RPMI7951 (cell line): ENCODE results near the gene RNF115. TPM values are rescaled to one million over a fixed set of nuclear protein-coding genes. Genes with fewer than 3 reads are reported as not detected.
"Not testable (repeated sequence)": the region's sequence is repeated elsewhere in the genome, so short reads cannot be mapped to it uniquely, and the experiment has no call there.

Experiments used
- DNase-seq: peaks from one replicate; pipeline ENCODE4 v3.0.0-alpha.2; 2012; ENCODE audit warnings: low read depth
- total RNA-seq: library from RNA; depleted of rRNA; stranded (reverse); fragments of >200 nt; shearing (Covaris generic); gene quantifications from 2 replicates; pipeline ENCODE4 v1.2.3, GENCODE V29; 2014

The RNF115 gene
- total RNA-seq, 1 experiment from 2014 or later, result 10.2 TPM

DNA sequence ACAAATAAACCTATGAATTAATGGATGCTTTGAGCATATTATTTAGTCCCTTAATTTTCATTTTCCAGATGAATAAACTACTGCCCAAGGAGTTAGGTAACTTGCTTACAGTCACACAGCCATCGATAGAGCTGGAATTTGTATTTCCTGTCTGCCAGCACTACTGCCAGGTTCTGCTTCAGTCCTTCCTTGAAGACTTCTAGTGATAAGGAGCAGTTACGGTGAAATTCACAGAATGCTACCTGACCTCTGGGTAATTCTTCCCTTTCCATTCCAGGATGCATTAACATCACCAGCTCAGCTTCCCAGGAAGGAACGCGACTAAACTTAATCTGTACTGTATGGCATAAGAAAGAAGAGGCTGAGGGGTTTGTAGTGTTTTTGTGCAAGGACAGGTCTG is 93.4 kb downstream of the RNF115 start:
- DNase-seq, result no peak

DNA sequence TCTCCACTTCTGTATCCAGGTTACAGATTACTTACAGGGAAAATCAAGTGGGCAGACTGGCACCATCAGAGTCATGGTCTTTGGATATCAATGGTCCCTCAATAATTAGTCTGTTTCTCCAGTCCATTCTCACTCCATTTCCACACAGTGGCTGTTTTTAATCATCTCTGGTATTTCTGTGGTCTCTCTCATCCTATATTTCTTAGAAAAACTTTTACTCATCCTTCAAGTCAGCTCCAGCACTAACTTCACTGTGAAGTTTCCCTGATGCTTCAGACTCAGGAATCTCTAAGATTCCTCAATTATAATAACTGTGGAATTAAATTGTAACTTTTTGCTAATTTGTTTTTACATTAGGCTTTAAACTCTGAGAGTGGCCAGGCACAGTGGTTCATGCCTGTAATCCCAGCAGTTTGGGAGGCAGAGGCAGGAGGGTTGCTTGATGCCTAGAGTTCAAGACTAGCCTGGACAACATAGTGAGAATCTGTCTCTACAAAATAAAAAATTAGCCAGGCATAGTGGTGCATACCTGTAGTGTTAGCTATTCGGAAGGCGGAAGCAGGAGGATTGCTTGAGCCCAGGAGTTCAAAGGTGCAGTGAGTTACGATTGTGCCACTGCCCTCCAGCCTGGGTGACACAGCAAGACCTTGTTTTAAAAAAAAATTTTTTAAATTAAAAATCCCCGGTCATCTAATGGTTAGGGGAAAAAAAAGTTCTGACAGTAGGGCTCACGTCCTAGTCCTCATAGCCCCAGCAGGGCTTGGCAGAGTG is 94.0 kb downstream of the RNF115 start:
- no peak for DNase-seq

DNA sequence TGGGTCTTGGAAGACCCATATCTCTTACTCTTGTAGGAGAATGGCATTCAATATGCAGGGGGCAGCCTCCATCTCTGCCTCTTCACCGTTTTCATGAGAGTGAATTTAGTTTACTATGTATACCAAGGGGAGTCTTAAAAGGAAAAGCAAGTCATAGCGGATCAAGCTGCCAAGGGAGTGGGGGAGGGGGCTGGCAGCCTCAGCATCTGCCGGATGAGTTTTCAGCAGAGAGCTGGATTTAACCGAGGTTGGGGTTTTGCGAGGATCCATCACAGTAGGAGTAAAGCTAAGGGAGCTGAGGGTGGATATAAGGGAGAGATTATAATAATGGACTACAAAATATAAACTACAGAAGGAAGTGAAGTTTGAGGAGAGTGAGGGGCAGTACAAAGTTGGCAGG is 94.7 kb downstream of the RNF115 start:
- DNase-seq, result no peak

DNA sequence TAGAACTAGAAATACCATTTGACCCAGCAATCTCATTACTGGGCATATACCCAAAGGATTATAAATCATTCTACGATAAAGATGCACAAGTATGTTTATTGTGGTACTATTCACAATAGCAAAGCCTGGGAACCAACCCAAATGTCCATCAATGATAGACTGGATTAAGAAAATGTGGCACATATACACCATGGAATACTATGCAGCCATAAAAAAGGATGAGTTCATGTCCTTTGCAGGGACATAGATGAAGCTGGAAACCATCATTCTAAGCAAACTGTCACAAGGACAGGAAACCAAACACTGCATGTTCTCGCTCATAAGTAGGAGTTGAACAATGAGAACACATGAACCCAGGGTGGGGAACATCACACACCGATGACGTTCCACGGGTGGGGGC is 97.7 kb downstream of the RNF115 start:
- not testable (repeated sequence) for DNase-seq

DNA sequence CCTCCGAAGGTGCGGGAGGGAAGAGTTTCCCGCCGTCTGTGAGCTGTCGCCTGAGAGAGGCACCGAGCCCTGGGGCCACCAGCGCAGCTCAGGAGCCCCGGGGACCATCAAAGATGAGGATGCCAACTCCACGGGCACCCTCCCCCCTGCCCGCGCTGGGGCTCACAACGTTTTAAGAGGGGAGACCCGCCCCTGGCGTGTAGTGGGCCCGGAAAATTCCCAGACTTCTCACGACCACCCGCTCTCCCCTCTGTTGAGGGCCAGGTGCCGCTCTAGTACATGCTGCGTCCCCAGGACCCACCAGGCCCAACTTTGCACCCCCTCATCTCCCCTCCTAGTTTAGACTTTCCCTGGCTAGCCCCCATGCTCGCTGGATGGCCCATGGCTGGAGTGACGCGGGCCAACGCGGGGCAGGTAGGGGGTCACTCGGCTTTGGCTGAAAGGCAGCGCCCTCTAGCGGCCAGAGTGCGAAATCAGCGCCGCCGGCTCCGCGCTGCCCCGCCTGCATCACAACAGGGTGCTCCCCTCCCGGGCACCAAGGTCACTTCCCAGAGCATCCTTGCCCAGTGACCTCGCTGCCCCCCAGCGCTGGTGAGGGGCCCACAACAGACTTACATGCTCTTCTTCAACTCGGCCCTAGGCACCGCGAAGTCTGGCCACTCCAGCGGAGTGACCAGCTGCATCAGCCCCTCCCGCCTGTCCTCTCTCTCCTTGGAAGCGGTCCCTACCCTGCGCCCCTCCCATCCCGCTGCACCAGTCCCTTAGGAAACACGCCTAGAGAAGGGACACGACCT is 102.8 kb downstream of the RNF115 start:
- DNase-seq, result peak; percentile 60

DNA sequence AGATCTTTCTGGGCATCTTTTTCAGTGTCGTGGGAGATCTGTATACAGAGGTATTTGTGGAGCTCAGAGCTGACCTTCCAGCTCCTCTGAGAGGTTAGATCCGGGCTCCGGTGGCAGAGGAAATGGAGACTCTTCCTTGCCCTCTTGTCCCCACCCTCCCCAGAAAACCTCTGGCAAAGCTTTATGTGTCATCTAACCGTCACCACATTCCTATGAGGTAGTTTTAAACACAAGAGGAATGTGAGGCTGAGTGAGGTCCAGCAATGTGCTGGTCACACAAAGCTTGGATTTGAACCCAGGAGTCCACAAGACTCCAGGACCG is 103.4 kb downstream of the RNF115 start:
- peak; percentile 88 for DNase-seq

DNA sequence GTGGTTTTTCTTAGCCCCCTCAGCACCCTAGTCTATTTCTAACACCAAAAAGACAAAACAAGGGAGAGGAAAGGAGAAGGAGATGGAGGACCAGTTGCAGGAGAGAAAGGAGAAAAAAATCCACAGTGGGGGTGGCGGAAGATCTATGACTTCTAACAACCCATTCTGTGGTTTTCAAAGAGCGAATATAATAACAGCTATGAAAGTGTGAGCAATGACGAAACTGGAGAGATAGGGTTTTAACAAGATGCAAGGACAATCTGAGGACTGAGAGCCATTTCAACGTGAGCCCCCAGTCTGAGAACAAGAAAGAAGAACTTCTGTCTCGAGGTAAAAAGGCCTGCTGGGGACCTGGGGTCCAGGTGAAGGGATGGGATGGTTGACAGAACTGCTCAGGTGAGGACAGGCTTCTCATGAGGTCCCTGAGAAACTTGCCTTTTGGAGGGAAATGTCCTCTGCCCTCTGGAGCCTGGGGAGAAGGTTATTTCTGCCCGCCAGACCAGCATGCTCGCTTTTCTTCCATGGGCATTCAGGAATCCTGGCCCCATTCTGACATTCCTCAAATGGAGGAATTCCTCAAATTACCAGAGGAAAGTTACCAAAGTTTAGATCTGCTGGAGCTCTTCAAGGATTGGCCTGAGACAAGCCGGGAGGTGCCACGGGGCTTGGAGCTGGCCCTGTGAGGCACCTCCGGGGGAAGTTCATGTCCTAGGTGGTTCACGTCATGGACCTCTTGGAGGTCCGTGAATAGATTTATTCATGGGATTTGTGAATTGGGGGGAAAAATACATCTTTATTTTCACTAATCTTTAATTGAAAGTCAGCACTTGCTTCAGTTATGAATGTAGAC is 104.4 kb downstream of the RNF115 start, which contains the start of gene CD160:
Gene CD160, plus strand, starts transcription at position 270 of the 850 bp plus-strand sequence. CDS start 8,829 bp downstream, outside the sequence.
- no peak for DNase-seq

DNA sequence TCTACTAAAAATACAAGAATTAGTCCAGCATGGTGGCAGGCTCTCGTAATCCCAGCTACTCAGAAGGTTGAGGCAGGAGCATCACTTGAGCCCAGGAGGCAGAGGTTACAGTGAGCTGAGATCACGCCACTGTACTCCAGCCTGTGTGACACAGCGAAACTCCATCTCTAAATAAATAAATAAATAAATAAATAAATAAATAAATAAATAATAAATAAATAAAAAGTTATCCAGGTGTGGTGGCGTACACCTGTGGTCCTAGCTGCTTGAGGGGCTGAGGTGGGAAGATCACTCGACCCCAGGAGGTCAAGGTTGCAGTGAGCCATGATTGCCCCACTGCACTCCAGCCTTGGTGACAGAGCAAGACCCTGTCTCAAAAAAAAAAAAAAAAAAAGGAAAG is 105.4 kb downstream of the RNF115 start:
- not testable (repeated sequence) for DNase-seq

DNA sequence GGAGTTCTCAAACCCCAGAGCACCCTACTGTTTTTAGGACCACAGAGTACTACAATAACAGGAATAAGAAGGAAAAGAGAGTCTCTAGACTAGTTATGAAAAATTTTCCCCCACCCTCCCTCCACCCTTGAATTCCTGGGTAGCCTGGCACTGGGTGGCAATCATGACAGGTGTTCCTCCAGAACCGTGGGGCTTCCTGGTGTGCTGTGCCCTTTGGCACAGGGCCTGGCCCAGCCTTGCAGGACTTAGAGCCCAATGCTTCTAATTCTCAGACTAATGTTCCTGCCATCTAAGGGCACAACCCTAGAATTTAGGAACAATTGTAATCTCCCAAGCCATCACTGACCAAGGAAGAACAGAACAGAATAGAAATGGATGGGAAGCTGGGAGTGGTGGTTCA is 106.1 kb downstream of the RNF115 start:
- no peak for DNase-seq

DNA sequence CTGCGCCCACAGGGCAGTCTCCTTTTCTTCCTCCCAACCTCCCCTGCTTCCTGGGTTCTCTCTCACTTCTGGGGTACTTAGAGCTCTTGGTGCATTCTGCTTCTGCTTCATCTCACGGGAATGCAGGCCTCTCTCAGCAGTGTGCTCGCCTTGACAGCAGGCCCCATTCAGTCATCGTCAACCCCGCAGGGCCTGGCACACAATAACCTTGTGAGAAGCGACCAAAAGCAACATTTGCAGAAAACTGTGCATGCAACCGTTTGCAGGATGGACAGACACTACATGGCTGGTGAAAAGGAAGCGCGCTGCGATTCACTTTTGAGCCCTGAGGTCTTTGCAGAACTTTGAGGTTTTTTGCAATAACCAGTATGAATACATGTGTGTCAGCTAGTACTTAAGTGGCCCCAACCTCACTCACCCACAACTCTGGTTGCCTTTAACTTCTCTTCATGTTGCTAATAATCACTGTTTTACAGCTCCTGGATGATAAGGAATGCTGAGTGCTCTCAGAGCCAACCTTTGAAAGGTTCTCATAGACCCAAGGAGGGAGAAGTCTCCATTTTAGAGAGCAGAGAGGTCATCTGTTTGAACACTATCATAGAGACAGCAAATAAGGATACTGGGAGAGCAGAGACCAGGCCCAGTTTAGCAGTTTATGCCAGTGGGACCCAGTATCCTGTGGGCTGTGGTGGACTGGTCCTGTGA is 107.1 kb downstream of the RNF115 start:
- DNase-seq, result peak; percentile 86

DNA sequence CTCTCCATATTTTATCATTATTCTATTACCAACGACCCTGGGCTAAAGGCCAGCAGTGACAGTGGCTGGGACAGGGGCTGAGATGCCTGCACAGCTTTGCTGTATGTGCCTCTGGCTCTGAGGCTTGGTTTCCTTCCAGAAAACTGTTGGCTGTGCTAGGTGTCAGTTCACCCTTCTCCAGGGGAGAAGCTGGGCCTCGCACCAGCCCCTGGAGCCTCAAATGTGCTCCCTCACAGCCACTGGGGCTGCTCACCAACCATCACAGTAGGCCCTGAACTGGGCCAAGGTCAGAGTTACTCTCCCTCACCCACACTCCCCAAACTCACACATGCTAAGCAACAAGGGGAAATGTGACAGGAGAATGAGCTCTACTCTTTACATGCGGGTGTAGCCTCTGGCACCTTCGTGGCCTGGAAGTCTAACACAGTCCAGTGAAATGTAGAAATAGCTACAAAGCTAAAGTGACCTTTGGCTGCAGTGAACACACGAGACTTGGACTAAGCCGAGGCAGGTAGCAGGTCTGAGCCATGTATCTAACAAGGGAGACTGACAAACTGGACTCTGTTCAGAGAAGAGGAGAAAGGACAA is 109.3 kb downstream of the RNF115 start:
- peak; percentile 27 for DNase-seq

DNA sequence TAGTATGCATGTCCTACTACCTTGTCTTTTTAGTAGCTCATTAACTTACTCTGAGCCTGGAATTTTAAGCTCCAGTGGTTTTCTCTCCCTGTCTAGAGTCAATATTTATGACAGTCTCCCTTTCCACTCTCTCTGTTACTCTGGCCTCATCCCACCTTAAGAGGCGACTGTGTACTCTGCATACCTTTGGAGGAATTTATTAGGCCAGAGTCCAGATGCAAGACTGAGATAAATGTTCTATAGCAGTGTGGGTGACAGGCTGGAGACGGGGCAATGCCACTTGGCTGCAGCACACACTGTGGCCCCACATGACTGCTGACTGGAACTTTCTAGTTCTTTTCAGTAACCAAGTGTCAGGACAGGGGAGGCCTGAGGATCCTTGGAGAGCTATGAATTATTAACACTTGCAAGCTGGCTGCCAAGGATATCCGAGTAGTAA is 112.7 kb downstream of the RNF115 start:
- no peak for DNase-seq

DNA sequence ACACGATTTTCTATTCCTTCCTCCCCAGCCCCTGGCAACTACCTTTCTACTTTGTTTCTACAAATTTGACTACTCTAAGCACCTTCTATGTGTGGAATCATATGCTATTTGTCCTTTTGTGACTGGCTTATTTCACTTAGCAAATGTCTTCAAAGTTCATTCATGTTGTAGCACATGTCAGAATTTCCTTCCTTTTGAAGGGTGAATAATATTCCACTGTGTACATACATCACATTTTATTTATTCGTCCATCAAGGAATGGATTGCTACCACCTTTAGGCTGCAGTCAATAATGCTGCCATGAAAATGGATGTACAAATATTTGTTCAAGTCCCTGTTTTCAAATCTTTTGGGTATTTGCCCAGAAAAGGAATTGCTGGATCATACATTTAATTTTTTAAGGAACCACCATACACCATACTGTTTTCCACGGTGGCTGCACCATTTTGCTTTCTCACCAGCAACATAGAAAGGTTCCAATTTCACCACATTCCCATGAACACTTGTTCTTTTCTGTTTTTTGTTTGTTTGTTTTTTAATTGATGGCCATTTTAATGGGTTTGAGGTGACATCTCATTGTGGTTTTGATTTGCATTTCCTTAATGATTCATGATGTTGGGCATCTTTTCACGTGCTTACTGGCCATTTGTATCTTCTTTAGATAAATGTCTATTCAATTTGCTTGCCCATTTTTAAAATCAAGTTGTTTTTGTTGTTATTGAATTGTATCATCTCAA is 113.4 kb downstream of the RNF115 start:
- no peak for DNase-seq

DNA sequence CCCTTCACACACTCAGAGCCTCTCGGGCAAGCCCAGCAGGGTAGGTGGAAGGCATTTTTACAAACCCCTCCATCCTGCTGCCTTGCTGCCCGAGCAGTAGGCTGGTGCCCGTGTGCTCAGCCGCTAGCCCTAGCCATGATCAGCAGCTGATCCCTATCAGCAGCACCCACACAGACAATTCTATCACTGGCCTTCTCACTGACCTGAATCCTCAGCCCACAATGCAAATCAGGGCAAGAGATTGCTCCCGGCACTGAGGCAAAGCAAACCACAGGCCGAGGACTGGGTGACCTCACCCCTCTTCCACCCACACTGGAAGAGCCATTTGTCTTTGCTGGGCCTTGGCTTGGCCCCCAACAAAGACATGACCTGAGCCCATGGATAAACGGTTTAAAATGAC is 115.8 kb downstream of the RNF115 start:
- DNase-seq, result peak; percentile 87

DNA sequence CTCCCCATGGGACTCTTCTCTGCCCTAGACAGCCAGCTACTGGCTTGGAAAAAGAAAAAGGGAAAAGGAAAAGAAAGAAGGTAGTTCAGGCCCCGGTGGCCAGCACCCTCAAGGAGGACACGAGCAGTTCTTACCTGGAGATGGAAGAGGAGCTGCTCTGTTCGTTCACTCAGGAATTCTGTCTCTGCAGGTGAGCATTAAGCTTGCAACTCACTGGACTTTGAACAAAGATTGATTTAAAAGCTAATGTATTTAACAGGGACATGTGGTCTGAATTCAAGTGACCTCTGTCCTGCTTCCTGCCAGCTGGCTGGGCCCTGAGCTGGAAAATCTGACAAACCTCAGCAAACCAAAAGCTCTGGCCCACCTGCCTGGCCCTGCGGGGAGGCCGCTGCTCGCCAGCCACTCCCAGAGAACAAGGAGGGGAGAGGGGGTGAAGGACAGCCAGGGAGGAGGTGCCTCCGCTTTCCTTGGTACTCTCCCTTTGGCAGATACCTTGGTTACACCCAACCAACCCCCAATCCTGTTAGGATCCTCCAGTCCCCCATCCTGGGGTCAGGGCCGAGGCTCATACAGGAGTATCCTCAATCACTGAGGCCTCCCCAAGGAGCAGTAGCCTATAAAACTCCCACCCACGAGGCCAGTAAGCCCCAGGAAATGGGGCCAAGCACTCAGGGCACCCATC is 116.6 kb downstream of the RNF115 start, which contains the start of gene PDZK1:
Gene PDZK1, minus strand, starts transcription at position 186 of the 685 bp plus-strand sequence. CDS start 19,347 bp downstream, outside the sequence.
- peak; percentile 41 for DNase-seq

DNA sequence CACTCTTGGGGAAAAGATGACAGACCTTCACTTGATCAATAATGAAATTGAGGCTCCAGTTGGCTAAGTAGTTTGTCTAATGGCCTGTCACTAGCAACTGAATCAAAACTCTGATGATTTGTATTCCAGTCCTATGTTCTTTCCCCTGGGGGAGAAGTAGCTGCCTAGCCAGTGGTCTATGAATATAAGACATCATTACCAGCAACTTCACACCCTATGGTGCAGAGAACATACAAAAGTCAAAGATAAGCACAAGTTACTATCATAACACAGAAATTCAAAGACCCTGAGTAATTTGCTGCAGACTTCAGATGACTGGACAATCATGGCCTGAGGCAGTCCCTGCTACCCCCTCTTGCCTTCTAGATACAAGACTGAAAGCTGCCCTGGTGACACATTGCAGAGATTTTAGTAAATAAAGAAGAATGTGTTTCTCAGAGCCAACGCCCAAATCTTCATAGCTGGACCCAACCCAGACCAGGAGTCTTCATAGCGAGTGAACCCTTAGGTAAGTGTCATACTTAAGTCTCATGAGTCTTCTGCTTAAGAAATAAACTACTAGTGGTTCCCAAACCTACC is 117.7 kb downstream of the RNF115 start:
- DNase-seq, result peak; percentile 89

DNA sequence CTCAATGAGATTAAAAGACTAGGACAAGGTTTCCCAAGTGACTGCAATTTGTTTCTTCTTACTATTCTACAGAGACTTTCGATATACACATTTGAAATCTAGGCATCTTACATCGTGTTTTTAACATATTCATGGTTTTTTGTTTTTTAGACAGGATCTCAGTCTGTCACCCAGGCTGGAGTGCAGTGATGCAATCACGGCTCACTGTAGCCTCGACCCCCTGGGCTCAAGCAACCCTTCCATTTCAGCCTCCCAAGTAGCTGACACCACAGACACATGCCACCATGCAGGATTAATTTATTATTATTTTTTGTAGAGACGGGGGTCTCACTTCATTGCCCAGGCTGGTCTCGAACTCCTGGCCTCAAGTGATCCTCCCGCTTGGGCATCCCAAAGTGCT is 118.3 kb downstream of the RNF115 start:
- DNase-seq, result no peak

DNA sequence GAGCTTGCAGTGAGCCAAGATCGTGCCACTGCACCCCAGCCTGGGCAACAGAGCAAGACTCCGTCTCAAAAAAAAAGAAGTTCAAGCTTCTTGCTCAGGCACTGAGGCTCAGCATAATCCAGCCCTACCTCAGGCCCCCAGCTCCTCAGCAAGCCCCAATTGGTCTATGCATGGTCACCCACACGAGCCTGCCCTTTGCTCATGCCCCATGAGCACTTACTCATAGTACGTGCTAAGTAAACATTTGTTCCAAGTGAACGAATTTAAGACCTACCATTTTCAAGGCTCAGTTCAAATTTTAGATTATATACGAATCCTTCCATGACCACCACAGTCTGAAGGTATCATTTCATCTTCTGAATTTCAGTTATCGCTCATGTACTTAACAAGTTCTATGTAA is 121.1 kb downstream of the RNF115 start:
- no peak for DNase-seq

DNA sequence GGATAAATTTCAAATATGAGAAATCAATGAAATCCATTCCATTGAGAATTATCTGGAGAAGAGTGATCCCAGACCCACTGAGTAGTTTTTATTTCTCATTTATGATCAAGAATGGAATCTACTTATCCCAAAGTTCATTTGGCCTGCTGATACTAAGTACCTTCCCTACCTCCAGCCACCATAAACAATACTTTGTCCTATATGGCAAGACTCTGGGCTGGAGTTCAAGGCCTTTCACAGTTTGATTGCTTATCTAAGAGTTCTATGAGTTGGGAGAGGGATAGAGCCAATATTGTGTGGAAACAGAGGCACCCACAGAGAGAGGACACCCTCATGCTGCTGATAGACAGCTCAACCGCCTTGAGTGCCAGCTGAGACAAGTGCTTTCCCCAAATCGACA is 121.8 kb downstream of the RNF115 start:
- DNase-seq, result no peak
